ENCODE results near the gene HOXC10. TPM values are rescaled to one million over a fixed set of nuclear protein-coding genes. Genes with fewer than 3 reads are reported as not detected.

The HOXC10 gene
- total and polyA plus RNA-seq, 8 donors = not detected

DNA sequence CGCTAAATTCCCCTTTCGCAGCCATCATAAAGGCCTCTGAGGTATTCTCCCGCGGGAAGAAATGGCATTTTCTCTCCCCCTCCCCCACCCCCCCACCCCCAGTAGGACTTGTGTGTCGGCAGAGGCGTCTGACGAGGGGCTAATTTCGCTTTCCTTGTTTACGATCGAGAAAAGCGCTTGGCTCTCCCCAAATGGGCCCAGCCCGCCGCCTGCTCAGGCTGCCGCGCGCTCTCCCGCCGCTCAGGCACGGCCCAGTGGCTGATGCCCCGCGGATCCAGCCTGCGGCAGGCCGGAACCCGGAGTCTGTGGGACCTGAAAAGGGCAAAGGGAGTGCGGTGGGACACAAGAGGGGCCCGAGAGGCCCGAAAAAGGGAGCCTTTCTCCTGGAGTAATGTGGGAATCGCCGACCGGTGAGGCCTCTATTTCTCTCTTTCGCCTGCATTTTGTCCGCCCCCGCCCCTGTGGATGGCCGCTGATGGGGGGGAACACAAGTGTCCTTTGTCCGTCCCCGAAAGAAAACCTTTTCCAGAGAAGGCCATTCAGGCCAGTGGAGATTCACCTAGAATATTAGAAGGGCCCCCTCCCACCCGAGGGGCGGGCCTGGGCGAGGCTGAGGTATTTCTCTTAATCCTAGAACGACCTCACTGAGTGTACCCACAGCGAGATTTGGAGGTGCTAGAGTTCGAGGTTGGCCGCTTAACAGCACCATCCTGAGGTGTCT, 34.3 kb downstream of the HOXC10 start:
- peak overlapping the region in 2 of 4 donors; percentile 43 to 55 for H3K4me3 ChIP-seq
- DNase-seq = no peak
- intact Hi-C loops (cut with DNase I; ENCODE audit: low total_unique reads) = no loop called here
- no peaks in the 10 kb centered on the region for H3K36me3 ChIP-seq
- H3K4me1 ChIP-seq = peaks cover 28 to 51% (median 42%) of the 10 kb centered on the region in 4 donors
- TF ChIP-seq EP300 (IDR thresholded peaks at IDR 0.05) = no peak
- TF ChIP-seq, protein P1, sequence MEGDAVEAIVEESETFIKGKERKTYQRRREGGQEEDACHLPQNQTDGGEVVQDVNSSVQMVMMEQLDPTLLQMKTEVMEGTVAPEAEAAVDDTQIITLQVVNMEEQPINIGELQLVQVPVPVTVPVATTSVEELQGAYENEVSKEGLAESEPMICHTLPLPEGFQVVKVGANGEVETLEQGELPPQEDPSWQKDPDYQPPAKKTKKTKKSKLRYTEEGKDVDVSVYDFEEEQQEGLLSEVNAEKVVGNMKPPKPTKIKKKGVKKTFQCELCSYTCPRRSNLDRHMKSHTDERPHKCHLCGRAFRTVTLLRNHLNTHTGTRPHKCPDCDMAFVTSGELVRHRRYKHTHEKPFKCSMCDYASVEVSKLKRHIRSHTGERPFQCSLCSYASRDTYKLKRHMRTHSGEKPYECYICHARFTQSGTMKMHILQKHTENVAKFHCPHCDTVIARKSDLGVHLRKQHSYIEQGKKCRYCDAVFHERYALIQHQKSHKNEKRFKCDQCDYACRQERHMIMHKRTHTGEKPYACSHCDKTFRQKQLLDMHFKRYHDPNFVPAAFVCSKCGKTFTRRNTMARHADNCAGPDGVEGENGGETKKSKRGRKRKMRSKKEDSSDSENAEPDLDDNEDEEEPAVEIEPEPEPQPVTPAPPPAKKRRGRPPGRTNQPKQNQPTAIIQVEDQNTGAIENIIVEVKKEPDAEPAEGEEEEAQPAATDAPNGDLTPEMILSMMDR (IDR thresholded peaks at IDR 0.05) = no peak
- TF ChIP-seq POLR2A (IDR thresholded peaks at IDR 0.05) = no peak
- peaks cover 0 to 5% (median 0%) of the 10 kb centered on the region in 4 donors for H3K9me3 ChIP-seq
- H3K27me3 ChIP-seq = peaks cover 27 to 100% (median 98%) of the 10 kb centered on the region in 3 donors
- peak overlapping the region in 1 of 5 donors; percentile 4 for H3K27ac ChIP-seq
- 24 to 47% (median 27%) methylated on average over 40 to 43 of the region's 43 CpGs for WGBS, 5 donors

DNA sequence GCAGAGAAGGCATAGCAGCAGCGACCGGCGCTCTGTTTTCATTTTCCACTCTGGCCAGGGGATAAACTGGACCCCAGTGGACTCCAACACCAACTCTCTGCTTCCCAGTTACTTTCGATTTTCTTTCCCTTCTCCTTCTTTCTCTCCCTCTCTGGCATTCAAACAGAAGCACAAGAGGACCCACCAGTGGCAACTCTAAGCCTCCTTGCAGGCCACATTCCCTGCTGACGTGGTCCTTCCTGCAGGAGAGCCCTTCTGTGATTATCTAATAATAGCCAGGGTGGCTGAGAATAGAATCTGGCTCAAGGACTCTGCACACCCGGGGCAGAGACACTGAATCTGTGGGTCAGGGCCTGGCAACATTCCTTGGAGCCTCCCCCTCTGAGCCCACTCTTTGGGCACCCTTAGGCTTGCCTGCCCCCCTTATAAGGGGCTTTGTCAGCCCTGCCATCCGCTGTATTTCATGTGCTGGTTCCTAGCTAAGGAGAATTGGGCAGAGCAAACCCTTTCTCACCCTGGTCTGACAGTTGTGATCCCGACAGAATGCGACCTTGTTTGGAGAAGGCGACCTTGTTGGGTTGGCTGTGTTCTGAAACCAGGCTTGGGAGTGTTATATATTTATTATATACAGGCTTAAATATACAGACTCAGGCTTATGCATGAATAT, 35.1 kb downstream of the HOXC10 start:
- no peaks in the 10 kb centered on the region for H3K9me3 ChIP-seq
- peaks cover 21 to 100% (median 98%) of the 10 kb centered on the region in 3 donors for H3K27me3 ChIP-seq
- H3K27ac ChIP-seq = no peak overlapping the region
- WGBS, 5 donors = 38 to 55% (median 42%) methylated on average over 9 to 10 of the region's 10 CpGs
- H3K4me3 ChIP-seq = no peak overlapping the region
- intact Hi-C loops (cut with DNase I; ENCODE audit: low total_unique reads) = no loop called here
- no peaks in the 10 kb centered on the region for H3K36me3 ChIP-seq
- TF ChIP-seq EP300 (IDR thresholded peaks at IDR 0.05) = no peak
- TF ChIP-seq, protein P1 (IDR thresholded peaks at IDR 0.05) = no peak
- no peak for TF ChIP-seq POLR2AphosphoS5 (IDR thresholded peaks at IDR 0.05)
- no peak for TF ChIP-seq POLR2A (IDR thresholded peaks at IDR 0.05)
- peaks cover 24 to 44% (median 35%) of the 10 kb centered on the region in 4 donors for H3K4me1 ChIP-seq
- DNase-seq = no peak

DNA sequence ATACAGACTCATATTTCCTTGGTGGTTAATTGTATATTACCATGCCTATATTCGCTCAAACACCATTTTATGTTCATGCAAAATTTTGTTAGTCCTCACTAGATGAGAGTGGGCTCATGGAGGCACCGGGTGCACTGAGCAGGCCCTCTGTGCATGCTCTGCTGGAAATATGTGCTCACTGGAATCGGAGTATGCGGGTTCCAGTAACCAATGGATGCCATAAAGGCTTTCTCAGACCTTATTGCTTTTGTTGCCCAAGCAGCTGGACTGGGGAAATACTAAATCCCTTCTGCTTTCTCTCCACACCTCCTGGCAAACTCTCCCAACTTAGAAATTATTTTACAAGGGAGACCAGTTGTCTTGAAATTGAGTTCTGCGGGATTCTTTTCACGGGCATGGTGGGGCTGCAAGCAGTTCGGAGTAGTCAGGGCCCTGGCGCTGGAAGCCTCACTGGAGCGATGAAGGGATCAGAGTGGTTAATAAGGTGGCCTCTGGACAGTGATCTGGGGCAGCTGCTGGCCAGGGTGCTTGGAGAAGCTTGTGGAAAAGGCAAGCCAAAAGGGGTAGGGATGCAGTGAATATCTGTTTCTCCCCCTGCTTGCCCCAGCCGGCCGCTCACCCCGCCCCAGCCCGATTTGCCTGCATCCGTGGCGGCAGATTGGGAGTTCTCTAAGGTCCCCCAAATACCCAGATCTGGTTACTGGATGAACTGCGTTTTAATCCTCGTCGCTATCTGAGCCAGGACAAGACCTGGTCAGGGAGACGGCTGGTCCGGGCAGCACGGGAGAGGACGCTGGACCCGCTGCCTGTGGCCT, 35.9 kb downstream of the HOXC10 start:
- Histone ChIP-seq H3K27ac (no peak overlapping the region), H3K4me3 (no peak overlapping the region), H3K4me1 (peaks cover 24 to 44% (median 35%) of the 10 kb centered on the region in 4 donors), H3K36me3 (no peaks in the 10 kb centered on the region), H3K9me3 (no peaks in the 10 kb centered on the region), H3K27me3 (peaks cover 13 to 100% (median 98%) of the 10 kb centered on the region in 3 donors)
- 47 to 57% (median 51%) methylated on average over 23 of the region's 23 CpGs for WGBS, 5 donors
- TF ChIP-seq POLR2AphosphoS5 (IDR thresholded peaks at IDR 0.05) (no peak), POLR2A (IDR thresholded peaks at IDR 0.05) (no peak)
- intact Hi-C loops (cut with DNase I; ENCODE audit: low total_unique reads) = no loop called here
- no peak for DNase-seq

DNA sequence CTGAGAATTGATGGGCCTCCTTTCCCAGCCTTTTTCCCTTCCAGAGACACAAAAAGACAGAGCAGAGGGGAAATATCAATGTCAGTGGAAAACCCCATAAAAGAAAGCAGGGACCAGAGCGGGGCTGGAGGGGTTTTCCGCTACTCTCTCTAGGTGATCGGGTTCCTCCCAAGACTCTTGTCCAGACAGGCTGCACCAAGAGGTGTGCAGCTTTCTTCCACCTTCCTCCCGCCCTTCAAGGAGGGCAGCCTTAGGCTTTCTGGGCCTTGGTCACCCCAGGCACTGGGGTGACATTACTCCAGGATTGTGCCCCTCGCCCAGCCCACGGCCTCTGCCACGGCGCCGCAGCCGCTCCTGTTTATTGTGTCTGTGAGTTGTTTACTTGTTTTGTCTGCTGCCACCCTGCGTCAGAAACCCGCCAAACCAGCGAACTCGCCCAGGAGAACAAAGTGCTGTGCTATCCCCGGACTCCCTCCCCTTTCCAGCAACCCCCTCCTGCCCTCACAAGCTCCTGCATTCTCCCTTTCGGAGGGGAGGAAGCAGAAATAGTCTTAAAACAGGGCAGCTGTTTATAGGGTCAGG, 36.6 kb downstream of the HOXC10 start:
- peaks cover 14 to 100% (median 98%) of the 10 kb centered on the region in 3 donors for H3K27me3 ChIP-seq
- intact Hi-C loops (cut with DNase I; ENCODE audit: low total_unique reads) = no loop called here
- H3K4me1 ChIP-seq = peaks cover 24 to 41% (median 33%) of the 10 kb centered on the region in 4 donors
- no peaks in the 10 kb centered on the region for H3K36me3 ChIP-seq
- no peaks in the 10 kb centered on the region for H3K9me3 ChIP-seq
- H3K4me3 ChIP-seq = no peak overlapping the region
- H3K27ac ChIP-seq = no peak overlapping the region
- TF ChIP-seq EP300 (IDR thresholded peaks at IDR 0.05) (no peak), POLR2AphosphoS5 (IDR thresholded peaks at IDR 0.05) (no peak), POLR2A (IDR thresholded peaks at IDR 0.05) (no peak)
- TF ChIP-seq, protein P1 (IDR thresholded peaks at IDR 0.05) = no peak
- WGBS, 5 donors = 18 to 34% (median 22%) methylated on average over 16 of the region's 16 CpGs
- DNase-seq = no peak
